Panc1 (cell line): ENCODE data around the gene POLG2.

ENCODE experiments used
- CTCF ChIP-seq: fragments of 450-650 bp; IDR thresholded peaks from 2 replicates; pipeline ENCODE4 v1.5.1; 2017; ENCODE audit warnings: mild to moderate bottlenecking
- POLR2AphosphoS5 ChIP-seq: IDR thresholded peaks from 2 replicates; pipeline ENCODE4 v1.6.1; 2012; ENCODE audit warnings: mild to moderate bottlenecking, low read depth, low read length, moderate library complexity
- SIN3A ChIP-seq: IDR thresholded peaks from 2 replicates; pipeline ENCODE4 v1.6.1; 2012; ENCODE audit warnings: low read depth, mild to moderate bottlenecking, low read length, moderate library complexity, borderline replicate concordance; ENCODE audit not compliant: insufficient read depth
- TF ChIP-seq, protein P1 (sequence below), 2 experiments: IDR thresholded peaks; 2 replicates each; pipeline ENCODE4 v1.6.1; 2011 to 2012; ENCODE audit warnings: low read depth in 2 of 2, control low read depth in 1 of 2, low read length in 1 of 2, mild to moderate bottlenecking in 1 of 2, moderate library complexity in 1 of 2; ENCODE audit not compliant: insufficient read depth in 1 of 2

DNA sequence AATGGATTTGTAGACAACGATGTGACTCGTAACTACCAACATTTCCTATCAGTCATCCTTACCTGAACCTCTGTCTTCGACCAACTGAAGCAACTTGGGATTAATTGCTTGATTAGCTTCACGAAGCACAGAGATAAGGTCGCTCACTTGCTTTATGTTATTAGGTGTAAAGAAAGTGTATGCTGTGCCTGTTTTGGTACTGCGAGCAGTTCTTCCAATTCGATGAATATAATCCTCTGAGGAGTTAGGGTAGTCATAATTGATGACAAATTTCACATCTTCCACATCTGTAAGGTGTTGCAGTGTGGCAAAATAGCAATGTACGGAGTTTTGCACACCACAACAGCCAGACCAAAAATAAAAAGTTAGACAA, 3.6 kb upstream of the POLG2 start:
- TF ChIP-seq CTCF (no peak), POLR2AphosphoS5 (no peak), SIN3A (no peak)
- TF ChIP-seq, protein P1, sequence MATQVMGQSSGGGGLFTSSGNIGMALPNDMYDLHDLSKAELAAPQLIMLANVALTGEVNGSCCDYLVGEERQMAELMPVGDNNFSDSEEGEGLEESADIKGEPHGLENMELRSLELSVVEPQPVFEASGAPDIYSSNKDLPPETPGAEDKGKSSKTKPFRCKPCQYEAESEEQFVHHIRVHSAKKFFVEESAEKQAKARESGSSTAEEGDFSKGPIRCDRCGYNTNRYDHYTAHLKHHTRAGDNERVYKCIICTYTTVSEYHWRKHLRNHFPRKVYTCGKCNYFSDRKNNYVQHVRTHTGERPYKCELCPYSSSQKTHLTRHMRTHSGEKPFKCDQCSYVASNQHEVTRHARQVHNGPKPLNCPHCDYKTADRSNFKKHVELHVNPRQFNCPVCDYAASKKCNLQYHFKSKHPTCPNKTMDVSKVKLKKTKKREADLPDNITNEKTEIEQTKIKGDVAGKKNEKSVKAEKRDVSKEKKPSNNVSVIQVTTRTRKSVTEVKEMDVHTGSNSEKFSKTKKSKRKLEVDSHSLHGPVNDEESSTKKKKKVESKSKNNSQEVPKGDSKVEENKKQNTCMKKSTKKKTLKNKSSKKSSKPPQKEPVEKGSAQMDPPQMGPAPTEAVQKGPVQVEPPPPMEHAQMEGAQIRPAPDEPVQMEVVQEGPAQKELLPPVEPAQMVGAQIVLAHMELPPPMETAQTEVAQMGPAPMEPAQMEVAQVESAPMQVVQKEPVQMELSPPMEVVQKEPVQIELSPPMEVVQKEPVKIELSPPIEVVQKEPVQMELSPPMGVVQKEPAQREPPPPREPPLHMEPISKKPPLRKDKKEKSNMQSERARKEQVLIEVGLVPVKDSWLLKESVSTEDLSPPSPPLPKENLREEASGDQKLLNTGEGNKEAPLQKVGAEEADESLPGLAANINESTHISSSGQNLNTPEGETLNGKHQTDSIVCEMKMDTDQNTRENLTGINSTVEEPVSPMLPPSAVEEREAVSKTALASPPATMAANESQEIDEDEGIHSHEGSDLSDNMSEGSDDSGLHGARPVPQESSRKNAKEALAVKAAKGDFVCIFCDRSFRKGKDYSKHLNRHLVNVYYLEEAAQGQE (IDR thresholded peaks at IDR 0.05; ENCODE audit: insufficient read depth in 1 of 2, low read depth in 2 of 2, low read length in 1 of 2): no peak
